GM12878 (cell line): ENCODE measurements around the gene GRIFIN. TPM values are rescaled to one million over a fixed set of nuclear protein-coding genes. Genes with fewer than 3 reads are reported as not detected.

ENCODE experiments used
- ATAC-seq: fragments of 200-7000 bp; cut with Tn5 transposase; 3 replicates; pipeline ENCODE4 v1.9.1; 2020; ENCODE audit warnings: mild to moderate bottlenecking, moderate library complexity
- BruUV-seq: library from RNA; stranded (reverse); fragments of 400-500 nt; replicated peaks from 2 replicates; lab custom pipeline; 2021; lab: Mats Ljungman, UMichigan
- CTCF ChIA-PET: fragments of 300-600 bp; sonication (Branson Sonifier 250); formaldehyde crosslinking; extraction: SDS; loops from one replicate; lab custom pipeline; 2021; ENCODE audit warnings: inconsistent platforms; lab: Yijun Ruan, JAX
- POLR2A ChIA-PET: fragments of 350-600 bp; formaldehyde crosslinking; extraction: SDS; loops from one replicate; lab custom pipeline; 2021; ENCODE audit warnings: inconsistent platforms; lab: Charles Lee
- RAD21 ChIA-PET: fragments of 300-600 bp; sonication (Branson Sonifier 250); formaldehyde crosslinking; loops from one replicate; lab custom pipeline; 2023; ENCODE audit warnings: antibody characterized with exemption; ENCODE audit not compliant: unreplicated experiment; lab: Charles Lee
- SMC1A ChIA-PET: fragments of 300-600 bp; sonication (Branson Sonifier 250); formaldehyde crosslinking; loops from one replicate; lab custom pipeline; 2023; ENCODE audit not compliant: unreplicated experiment, uncharacterized antibody; lab: Charles Lee
- DNase-seq: peaks from one replicate; pipeline ENCODE4 v3.0.0-alpha.2; 2011; ENCODE audit warnings: low read depth, low spot score
- FAIRE-seq: peaks from 3 replicates; lab custom pipeline; 2011; peaks lifted over from hg19 to GRCh38; lab: Jason Lieb, UNC
- H2AFZ ChIP-seq: 2 replicates; pipeline ENCODE4 v1.6.0; 2011; ENCODE audit warnings: low read depth, low read length, control low read depth; ENCODE audit not compliant: control insufficient read depth
- H3K27ac ChIP-seq: 2 replicates; pipeline ENCODE4 v1.5.1; 2011; ENCODE audit warnings: control low read depth; ENCODE audit not compliant: control insufficient read depth, insufficient read depth
- H3K27me3 ChIP-seq, 2 experiments: replicated peaks in 1 of 2; 2 replicates each; pipeline versions ENCODE4 v1.6.0 to v1.6.1; 2011; ENCODE audit warnings: low read length in 1 of 2; ENCODE audit not compliant: control insufficient read depth in 2 of 2, insufficient read depth in 2 of 2
- H3K36me3 ChIP-seq, 2 experiments: 2 replicates each; pipeline ENCODE4 v1.5.1; 2011; ENCODE audit warnings: low read length in 1 of 2; ENCODE audit not compliant: control insufficient read depth in 2 of 2, insufficient read depth in 2 of 2
- H3K4me1 ChIP-seq: 2 replicates; pipeline ENCODE4 v1.6.1; 2011; ENCODE audit warnings: mild to moderate bottlenecking, low read length, moderate library complexity, mixed read lengths; ENCODE audit not compliant: control insufficient read depth, insufficient read depth
- H3K4me2 ChIP-seq: 2 replicates; pipeline ENCODE4 v1.6.0; 2011; ENCODE audit warnings: control low read depth; ENCODE audit not compliant: control insufficient read depth, insufficient read depth
- H3K4me3 ChIP-seq: fragments of 200-600 bp; sonication (generic); 2 replicates; pipeline ENCODE4 v1.5.1; 2016
- H3K79me2 ChIP-seq: 2 replicates; pipeline ENCODE4 v1.6.0; 2011; ENCODE audit warnings: low read length; ENCODE audit not compliant: control insufficient read depth, insufficient read depth
- H3K9ac ChIP-seq: 2 replicates; pipeline ENCODE4 v1.8.0; 2011; ENCODE audit warnings: low read length, control low read depth, mixed read lengths; ENCODE audit not compliant: control insufficient read depth, insufficient read depth
- H3K9me3 ChIP-seq: replicated peaks from 3 replicates; pipeline ENCODE4 v1.5.1; 2011; ENCODE audit warnings: mild to moderate bottlenecking, low read length; ENCODE audit not compliant: control insufficient read depth, insufficient read depth
- H4K20me1 ChIP-seq: 2 replicates; pipeline ENCODE4 v1.6.0; 2011; ENCODE audit not compliant: control insufficient read depth, insufficient read depth
- BHLHE40 ChIP-seq, 2 experiments: fragments of 450-650 bp in 1 of 2; IDR thresholded peaks; 2 replicates each; pipeline ENCODE4 v1.6.1; 2011 to 2017; ENCODE audit warnings: low read depth in 2 of 2, borderline replicate concordance in 1 of 2, improper control_type of control experiment in 1 of 2, low read length in 1 of 2, mild to moderate bottlenecking in 1 of 2
- CBX5 ChIP-seq: sonication (generic); IDR thresholded peaks from 2 replicates; pipeline ENCODE4 v1.6.1; 2016; ENCODE audit warnings: low read depth, moderate library complexity, mild to moderate bottlenecking, inconsistent platforms
- EED ChIP-seq: sonication (generic); IDR thresholded peaks from 2 replicates; pipeline ENCODE4 v1.6.1; 2016; ENCODE audit warnings: antibody characterized with exemption, low read depth
- GATAD2B ChIP-seq: fragments of 450-650 bp; conservative IDR thresholded peaks from 2 replicates; pipeline ENCODE4 v1.6.1; 2017; ENCODE audit warnings: low read depth, mild to moderate bottlenecking, moderate library complexity
- MYB ChIP-seq: fragments of 150-350 bp; IDR thresholded peaks from 2 replicates; pipeline ENCODE4 v1.6.1; 2014; ENCODE audit warnings: mild to moderate bottlenecking, low read depth, low read length, borderline replicate concordance
- POLR2A ChIP-seq: IDR thresholded peaks from 2 replicates; pipeline ENCODE4 v1.6.1; 2011; ENCODE audit warnings: low read depth, mild to moderate bottlenecking, low read length
- RELA ChIP-seq: fragments of 450-650 bp; IDR thresholded peaks from 2 replicates; pipeline ENCODE4 v1.8.0; 2014; ENCODE audit warnings: borderline replicate concordance; ENCODE audit not compliant: partially characterized antibody
- RUNX3 ChIP-seq: IDR thresholded peaks from 2 replicates; pipeline ENCODE4 v1.6.1; 2012; ENCODE audit warnings: low read length, inconsistent platforms
- TCF12 ChIP-seq: IDR thresholded peaks from 2 replicates; pipeline ENCODE4 v1.6.1; 2011; ENCODE audit warnings: low read depth, mild to moderate bottlenecking, low read length
- YY1 ChIP-seq: IDR thresholded peaks from 2 replicates; pipeline ENCODE4 v1.6.1; 2011; ENCODE audit warnings: low read depth, mild to moderate bottlenecking, low read length
- WGBS: methylation state at CpG from one replicate; pipeline ENCODE4 v1.1.6; 2016; ENCODE audit warnings: low lambda C conversion rate; ENCODE audit not compliant: insufficient replicate concordance, insufficient coverage; ENCODE audit errors: missing lambda C conversion rate; 5-methylcytosine and 5-hydroxymethylcytosine counted together
- in situ Hi-C: fragments of 300-500 bp; cut with MboI; formaldehyde crosslinking; loops from 9 replicates; pipeline ENCODE4 v1.14.3; 2018; ENCODE audit warnings: mixed read lengths
- intact Hi-C: fragments of 100-400 bp; cut with micrococcal nuclease; formaldehyde crosslinking; loops from one replicate; pipeline ENCODE4 v1.14.2; 2022; ENCODE audit not compliant: unreplicated experiment
- polyA plus RNA-seq, 11 experiments: library from polyadenylated mRNA; depleted of rRNA in 4 of 11; unstranded in 6 of 11; stranded (reverse) in 5 of 11; fragments of >200 nt; fragmentation: Nextera tagmentation in 4 of 11; fragmentation: Illumina TruSeq in 1 of 11; extraction: Ambion mirVana in 4 of 11; extraction: Trizol in 1 of 11; gene quantifications; 1 replicate in 1 of 11; 2 replicates in 10 of 11; pipeline versions ENCODE4 v1.2.1 to v1.2.3, GENCODE V29; 2011 to 2016; ENCODE audit warnings: inconsistent platforms in 2 of 11, missing spikeins in 2 of 11, low read depth in 1 of 11
- total RNA-seq, 4 experiments: library from RNA; depleted of rRNA in 3 of 4; stranded (reverse); fragments of >200 nt in 3 of 4; fragmentation: Illumina TruSeq in 1 of 4; extraction: Trizol in 1 of 4; gene quantifications; 2 replicates each; pipeline versions ENCODE4 v1.2.1 to v1.2.3, GENCODE V29; 2013 to 2021
- TF ChIP-seq, protein P1 (sequence below): fragments of 450-650 bp; IDR thresholded peaks from 2 replicates; pipeline ENCODE4 v1.6.1; 2016; ENCODE audit warnings: mild to moderate bottlenecking
- TF ChIP-seq, protein P2 (sequence below): fragments of 450-650 bp; IDR thresholded peaks from 2 replicates; pipeline ENCODE4 v1.6.1; 2017; ENCODE audit warnings: borderline replicate concordance
- TF ChIP-seq, protein P3 (sequence below): fragments of 450-650 bp; IDR thresholded peaks from 2 replicates; pipeline ENCODE4 v1.6.1; 2017; ENCODE audit warnings: mild to moderate bottlenecking, moderate library complexity

GRIFIN gene
- total and polyA plus RNA-seq, 10 of the 15 experiments (the other 5 are each of a cell fraction or from before 2014, with no cell fraction given) = not detected

DNA sequence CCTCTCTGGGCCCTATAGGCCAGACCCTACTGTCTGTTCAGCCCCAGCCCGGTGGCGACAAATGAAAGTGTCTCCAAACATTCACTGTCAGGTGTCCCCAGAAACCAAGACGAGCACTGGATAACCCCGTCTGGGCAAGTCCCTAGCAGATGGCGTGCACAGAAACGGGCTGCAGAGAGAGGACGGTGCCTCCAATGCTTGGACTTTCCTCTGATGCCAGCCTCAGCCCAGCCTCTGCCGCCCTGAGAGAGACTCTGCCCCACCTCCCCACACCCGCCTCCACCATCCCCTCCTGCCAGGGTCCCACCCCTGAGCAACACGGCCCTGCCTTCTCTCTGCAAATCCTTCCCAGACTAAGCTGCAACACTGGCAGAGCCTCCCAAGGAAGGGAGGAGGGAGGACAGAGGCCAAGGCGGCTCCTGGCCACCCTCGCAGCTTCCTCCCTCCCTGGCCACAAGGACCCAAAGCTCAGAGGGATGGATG is 36.0 kb upstream of the GRIFIN start:
- no peaks in the 10 kb centered on the region for H3K36me3 ChIP-seq
- DNase-seq (no peak), ATAC-seq (peak; percentile 71), FAIRE-seq (no peak)
- H3K27me3 ChIP-seq = no peaks in the 10 kb centered on the region
- H4K20me1 ChIP-seq = no peaks in the 10 kb centered on the region
- 13% methylated on average over 10 of the region's 12 CpGs for WGBS
- H3K27ac ChIP-seq = no peak overlapping the region
- peaks cover 38% of the 10 kb centered on the region for H3K4me1 ChIP-seq
- H2AFZ ChIP-seq = peak overlapping the region; percentile 31
- ChIA-PET RAD21 (no interaction called here), POLR2A (interaction anchor here (1.0 to 1.9 kb wide), 2 partner anchors 9 to 16 kb away, joined by 4 to 10 read pairs; no protein-coding TSS in a partner anchor), SMC1A (no interaction called here), CTCF (interaction anchor here (0.8 kb wide), 1 partner anchor 19 kb away, joined by 3 read pairs; no protein-coding TSS in a partner anchor)
- intact Hi-C loops (no loop called here), in situ Hi-C loops (no loop called here)
- H3K9me3 ChIP-seq = no peaks in the 10 kb centered on the region
- H3K79me2 ChIP-seq = no peaks in the 10 kb centered on the region
- no peak overlapping the region; the same call in 1 of the 2 replicates for H3K4me2 ChIP-seq
- 0 out of 2 replicates have a peak, but pooled peaks have one; percentile 24 for TF ChIP-seq TCF12
- TF ChIP-seq, protein P1, sequence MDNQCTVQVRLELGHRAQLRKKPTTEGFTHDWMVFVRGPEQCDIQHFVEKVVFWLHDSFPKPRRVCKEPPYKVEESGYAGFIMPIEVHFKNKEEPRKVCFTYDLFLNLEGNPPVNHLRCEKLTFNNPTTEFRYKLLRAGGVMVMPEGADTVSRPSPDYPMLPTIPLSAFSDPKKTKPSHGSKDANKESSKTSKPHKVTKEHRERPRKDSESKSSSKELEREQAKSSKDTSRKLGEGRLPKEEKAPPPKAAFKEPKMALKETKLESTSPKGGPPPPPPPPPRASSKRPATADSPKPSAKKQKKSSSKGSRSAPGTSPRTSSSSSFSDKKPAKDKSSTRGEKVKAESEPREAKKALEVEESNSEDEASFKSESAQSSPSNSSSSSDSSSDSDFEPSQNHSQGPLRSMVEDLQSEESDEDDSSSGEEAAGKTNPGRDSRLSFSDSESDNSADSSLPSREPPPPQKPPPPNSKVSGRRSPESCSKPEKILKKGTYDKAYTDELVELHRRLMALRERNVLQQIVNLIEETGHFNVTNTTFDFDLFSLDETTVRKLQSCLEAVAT = no peak
- TF ChIP-seq YY1 = 0 out of 2 replicates have a peak, but pooled peaks have one; percentile 24
- TF ChIP-seq BHLHE40 (IDR thresholded peaks at IDR 0.05; ENCODE audit: borderline replicate concordance in 1 of 2, low read depth in 2 of 2, low read length in 1 of 2) = no peak
- TF ChIP-seq, protein P2, sequence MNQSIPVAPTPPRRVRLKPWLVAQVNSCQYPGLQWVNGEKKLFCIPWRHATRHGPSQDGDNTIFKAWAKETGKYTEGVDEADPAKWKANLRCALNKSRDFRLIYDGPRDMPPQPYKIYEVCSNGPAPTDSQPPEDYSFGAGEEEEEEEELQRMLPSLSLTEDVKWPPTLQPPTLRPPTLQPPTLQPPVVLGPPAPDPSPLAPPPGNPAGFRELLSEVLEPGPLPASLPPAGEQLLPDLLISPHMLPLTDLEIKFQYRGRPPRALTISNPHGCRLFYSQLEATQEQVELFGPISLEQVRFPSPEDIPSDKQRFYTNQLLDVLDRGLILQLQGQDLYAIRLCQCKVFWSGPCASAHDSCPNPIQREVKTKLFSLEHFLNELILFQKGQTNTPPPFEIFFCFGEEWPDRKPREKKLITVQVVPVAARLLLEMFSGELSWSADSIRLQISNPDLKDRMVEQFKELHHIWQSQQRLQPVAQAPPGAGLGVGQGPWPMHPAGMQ = no peak
- no peak for TF ChIP-seq RELA
- TF ChIP-seq EED = 0 out of 2 replicates have a peak, but pooled peaks have one; percentile 11
- peak; percentile 45; the same call in 1 of the 2 replicates for TF ChIP-seq POLR2A
- no peak for TF ChIP-seq MYB
- TF ChIP-seq, protein P3, sequence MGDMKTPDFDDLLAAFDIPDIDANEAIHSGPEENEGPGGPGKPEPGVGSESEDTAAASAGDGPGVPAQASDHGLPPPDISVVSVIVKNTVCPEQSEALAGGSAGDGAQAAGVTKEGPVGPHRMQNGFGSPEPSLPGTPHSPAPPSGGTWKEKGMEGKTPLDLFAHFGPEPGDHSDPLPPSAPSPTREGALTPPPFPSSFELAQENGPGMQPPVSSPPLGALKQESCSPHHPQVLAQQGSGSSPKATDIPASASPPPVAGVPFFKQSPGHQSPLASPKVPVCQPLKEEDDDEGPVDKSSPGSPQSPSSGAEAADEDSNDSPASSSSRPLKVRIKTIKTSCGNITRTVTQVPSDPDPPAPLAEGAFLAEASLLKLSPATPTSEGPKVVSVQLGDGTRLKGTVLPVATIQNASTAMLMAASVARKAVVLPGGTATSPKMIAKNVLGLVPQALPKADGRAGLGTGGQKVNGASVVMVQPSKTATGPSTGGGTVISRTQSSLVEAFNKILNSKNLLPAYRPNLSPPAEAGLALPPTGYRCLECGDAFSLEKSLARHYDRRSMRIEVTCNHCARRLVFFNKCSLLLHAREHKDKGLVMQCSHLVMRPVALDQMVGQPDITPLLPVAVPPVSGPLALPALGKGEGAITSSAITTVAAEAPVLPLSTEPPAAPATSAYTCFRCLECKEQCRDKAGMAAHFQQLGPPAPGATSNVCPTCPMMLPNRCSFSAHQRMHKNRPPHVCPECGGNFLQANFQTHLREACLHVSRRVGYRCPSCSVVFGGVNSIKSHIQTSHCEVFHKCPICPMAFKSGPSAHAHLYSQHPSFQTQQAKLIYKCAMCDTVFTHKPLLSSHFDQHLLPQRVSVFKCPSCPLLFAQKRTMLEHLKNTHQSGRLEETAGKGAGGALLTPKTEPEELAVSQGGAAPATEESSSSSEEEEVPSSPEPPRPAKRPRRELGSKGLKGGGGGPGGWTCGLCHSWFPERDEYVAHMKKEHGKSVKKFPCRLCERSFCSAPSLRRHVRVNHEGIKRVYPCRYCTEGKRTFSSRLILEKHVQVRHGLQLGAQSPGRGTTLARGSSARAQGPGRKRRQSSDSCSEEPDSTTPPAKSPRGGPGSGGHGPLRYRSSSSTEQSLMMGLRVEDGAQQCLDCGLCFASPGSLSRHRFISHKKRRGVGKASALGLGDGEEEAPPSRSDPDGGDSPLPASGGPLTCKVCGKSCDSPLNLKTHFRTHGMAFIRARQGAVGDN = peak; percentile 62; the same call in 1 of the 2 replicates
- no peak for TF ChIP-seq GATAD2B
- peak; percentile 5; the same call in 1 of the 2 replicates for TF ChIP-seq RUNX3
- TF ChIP-seq CBX5 = no peak
- peak overlapping the region; percentile 1; the same call in 1 of the 2 replicates for H3K9ac ChIP-seq
- no peak overlapping the region for H3K4me3 ChIP-seq
- BruUV-seq = no TSS peak
